Stomach (tissue), 4 donors: ENCODE data around the gene RPS6KA2.

Experiments
- POLR2AphosphoS5 ChIP-seq, 3 donors: sonication (generic); formaldehyde crosslinking; IDR thresholded peaks; one replicate each; pipeline ENCODE4 v1.6.1; 2016; ENCODE audit warnings: antibody characterized with exemption in 3 of 3
- TF ChIP-seq, protein P1 (sequence below), 7 experiments: fragments of 450-650 bp in 4 of 7; fragments of 200-600 bp in 3 of 7; sonication (generic) in 3 of 7; IDR thresholded peaks; one replicate each; pipeline ENCODE4 v1.5.1; 2016 to 2019; ENCODE audit warnings: antibody characterized with exemption in 7 of 7, control low read depth in 2 of 7, mild to moderate bottlenecking in 1 of 7

GRCh38 chr6:166440106-166440505 lies 186.9 kb downstream of the RPS6KA2 start:
- TF ChIP-seq, protein P1, sequence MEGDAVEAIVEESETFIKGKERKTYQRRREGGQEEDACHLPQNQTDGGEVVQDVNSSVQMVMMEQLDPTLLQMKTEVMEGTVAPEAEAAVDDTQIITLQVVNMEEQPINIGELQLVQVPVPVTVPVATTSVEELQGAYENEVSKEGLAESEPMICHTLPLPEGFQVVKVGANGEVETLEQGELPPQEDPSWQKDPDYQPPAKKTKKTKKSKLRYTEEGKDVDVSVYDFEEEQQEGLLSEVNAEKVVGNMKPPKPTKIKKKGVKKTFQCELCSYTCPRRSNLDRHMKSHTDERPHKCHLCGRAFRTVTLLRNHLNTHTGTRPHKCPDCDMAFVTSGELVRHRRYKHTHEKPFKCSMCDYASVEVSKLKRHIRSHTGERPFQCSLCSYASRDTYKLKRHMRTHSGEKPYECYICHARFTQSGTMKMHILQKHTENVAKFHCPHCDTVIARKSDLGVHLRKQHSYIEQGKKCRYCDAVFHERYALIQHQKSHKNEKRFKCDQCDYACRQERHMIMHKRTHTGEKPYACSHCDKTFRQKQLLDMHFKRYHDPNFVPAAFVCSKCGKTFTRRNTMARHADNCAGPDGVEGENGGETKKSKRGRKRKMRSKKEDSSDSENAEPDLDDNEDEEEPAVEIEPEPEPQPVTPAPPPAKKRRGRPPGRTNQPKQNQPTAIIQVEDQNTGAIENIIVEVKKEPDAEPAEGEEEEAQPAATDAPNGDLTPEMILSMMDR (IDR thresholded peaks at IDR 0.05): no peak
- TF ChIP-seq POLR2AphosphoS5 (IDR thresholded peaks at IDR 0.05): no peak
